C4-2B (cell line): ENCODE results near the gene SNED1.
"Not testable (repeated sequence)": the region's sequence is repeated elsewhere in the genome, so short reads cannot be mapped to it uniquely, and the experiment has no call there.

Source experiments
- ZFX ChIP-seq: fragments of 450-650 bp; IDR thresholded peaks from 2 replicates; pipeline ENCODE4 v1.6.1; 2017
- TF ChIP-seq, protein P1 (sequence below): fragments of 450-650 bp; conservative IDR thresholded peaks from 2 replicates; pipeline ENCODE4 v1.5.1; 2017; ENCODE audit warnings: mild to moderate bottlenecking

DNA sequence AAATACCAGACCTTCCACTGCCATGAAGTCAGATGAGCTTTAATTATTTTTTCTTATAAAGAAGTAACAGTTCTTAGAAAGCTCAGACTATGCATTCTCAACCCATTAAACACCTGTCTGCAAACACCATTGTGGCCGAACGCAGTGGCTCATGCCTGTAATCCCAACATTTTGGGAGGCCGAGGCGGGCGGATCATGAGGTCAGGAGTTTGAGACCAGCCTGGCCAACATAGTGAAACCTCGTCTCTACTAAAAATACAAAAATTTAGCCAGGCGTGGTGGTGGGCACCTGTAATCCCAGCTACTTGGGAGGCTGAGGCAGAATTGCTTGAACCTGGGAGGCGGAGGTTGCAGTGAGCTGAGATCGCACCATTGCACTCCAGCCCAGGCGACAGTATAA is 106.2 kb downstream of the SNED1 start:
- TF ChIP-seq, protein P1, sequence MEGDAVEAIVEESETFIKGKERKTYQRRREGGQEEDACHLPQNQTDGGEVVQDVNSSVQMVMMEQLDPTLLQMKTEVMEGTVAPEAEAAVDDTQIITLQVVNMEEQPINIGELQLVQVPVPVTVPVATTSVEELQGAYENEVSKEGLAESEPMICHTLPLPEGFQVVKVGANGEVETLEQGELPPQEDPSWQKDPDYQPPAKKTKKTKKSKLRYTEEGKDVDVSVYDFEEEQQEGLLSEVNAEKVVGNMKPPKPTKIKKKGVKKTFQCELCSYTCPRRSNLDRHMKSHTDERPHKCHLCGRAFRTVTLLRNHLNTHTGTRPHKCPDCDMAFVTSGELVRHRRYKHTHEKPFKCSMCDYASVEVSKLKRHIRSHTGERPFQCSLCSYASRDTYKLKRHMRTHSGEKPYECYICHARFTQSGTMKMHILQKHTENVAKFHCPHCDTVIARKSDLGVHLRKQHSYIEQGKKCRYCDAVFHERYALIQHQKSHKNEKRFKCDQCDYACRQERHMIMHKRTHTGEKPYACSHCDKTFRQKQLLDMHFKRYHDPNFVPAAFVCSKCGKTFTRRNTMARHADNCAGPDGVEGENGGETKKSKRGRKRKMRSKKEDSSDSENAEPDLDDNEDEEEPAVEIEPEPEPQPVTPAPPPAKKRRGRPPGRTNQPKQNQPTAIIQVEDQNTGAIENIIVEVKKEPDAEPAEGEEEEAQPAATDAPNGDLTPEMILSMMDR: not testable (repeated sequence)
- not testable (repeated sequence) for TF ChIP-seq ZFX
